Ascending aorta (tissue), 2 donors: ENCODE results near the gene CDKL4. TPM values are rescaled to one million over a fixed set of nuclear protein-coding genes. Genes with fewer than 3 reads are reported as not detected.
"Not testable (repeated sequence)": the region's sequence is repeated elsewhere in the genome, so short reads cannot be mapped to it uniquely, and the experiment has no call there.

Source experiments
- DNase-seq, 2 donors: peaks; one replicate each; pipeline ENCODE4 v3.0.0-alpha.2; 2019; ENCODE audit warnings: low spot score in 2 of 2
- H3K27ac ChIP-seq, 2 donors: fragments of 200-600 bp; sonication (generic); one replicate each; pipeline ENCODE4 v1.5.1; 2016 to 2017; ENCODE audit warnings: mild to moderate bottlenecking in 1 of 2
- H3K27me3 ChIP-seq: fragments of 200-600 bp; sonication (generic); one replicate; pipeline ENCODE4 v1.5.1; 2017
- H3K36me3 ChIP-seq, 2 donors: fragments of 200-600 bp; sonication (generic); one replicate each; pipeline ENCODE4 v1.5.1; 2016
- H3K4me1 ChIP-seq, 2 donors: fragments of 200-600 bp; sonication (generic); one replicate each; pipeline ENCODE4 v1.5.1; 2016 to 2017; ENCODE audit warnings: mild to moderate bottlenecking in 1 of 2
- H3K4me3 ChIP-seq, 2 donors: fragments of 200-600 bp; sonication (generic); one replicate each; pipeline ENCODE4 v1.5.1; 2016 to 2017; ENCODE audit warnings: mild to moderate bottlenecking in 1 of 2
- H3K9me3 ChIP-seq, 2 donors: fragments of 200-600 bp; sonication (generic); one replicate each; pipeline ENCODE4 v1.5.1; 2016
- CTCF ChIP-seq, 3 experiments: fragments of 200-600 bp in 2 of 3; fragments of 450-650 bp in 1 of 3; sonication (generic) in 2 of 3; IDR thresholded peaks; one replicate each; pipeline ENCODE4 v1.5.1; 2016 to 2019; ENCODE audit warnings: antibody characterized with exemption in 3 of 3, mild to moderate bottlenecking in 1 of 3, moderate library complexity in 1 of 3
- intact Hi-C: fragments of 100-400 bp; cut with DNase I; formaldehyde crosslinking; loops from one replicate; pipeline ENCODE4 v1.15.1; 2023
- total RNA-seq: library from RNA; depleted of rRNA; stranded (reverse); fragments of >200 nt; gene quantifications from one replicate; pipeline ENCODE4 v1.1.0, GENCODE V29; 2016

CDKL4 gene
- total RNA-seq, 1 donor from 2014 or later: 2.0 TPM

GRCh38 chr2:39215545-39215944, 28.2 kb downstream of the CDKL4 start:
- no peak for DNase-seq
- TF ChIP-seq CTCF (IDR thresholded peaks at IDR 0.05): no peak
- intact Hi-C loops: loop anchor here (5.0 kb wide), 1 partner anchor 33 kb away; no protein-coding TSS in a partner anchor

GRCh38 chr2:39213015-39213414, 30.8 kb downstream of the CDKL4 start:
- no peak for DNase-seq
- H3K9me3 ChIP-seq: no peaks in the 10 kb centered on the region
- TF ChIP-seq CTCF (IDR thresholded peaks at IDR 0.05): no peak

More at GRCh38 chr2:39215545-39215944, 28.2 kb downstream of the CDKL4 start:
- H3K36me3 ChIP-seq: no peaks in the 10 kb centered on the region
- H3K27ac ChIP-seq: no peak overlapping the region
- H3K4me3 ChIP-seq: no peak overlapping the region
- no peaks in the 10 kb centered on the region for H3K9me3 ChIP-seq
- no peaks in the 10 kb centered on the region for H3K4me1 ChIP-seq
- H3K27me3 ChIP-seq: no peaks in the 10 kb centered on the region

GRCh38 chr2:39210846-39211245, 32.9 kb downstream of the CDKL4 start:
- intact Hi-C loops: no loop called here
- no peaks in the 10 kb centered on the region for H3K9me3 ChIP-seq
- no peaks in the 10 kb centered on the region for H3K36me3 ChIP-seq
- H3K27me3 ChIP-seq: no peaks in the 10 kb centered on the region
- no peak overlapping the region for H3K4me3 ChIP-seq
- DNase-seq: no peak
- no peak for TF ChIP-seq CTCF (IDR thresholded peaks at IDR 0.05)
- H3K27ac ChIP-seq: no peak overlapping the region
- H3K4me1 ChIP-seq: no peaks in the 10 kb centered on the region

More at GRCh38 chr2:39213015-39213414, 30.8 kb downstream of the CDKL4 start:
- Histone ChIP-seq H3K36me3 (no peaks in the 10 kb centered on the region), H3K27ac (no peak overlapping the region), H3K4me3 (no peak overlapping the region), H3K27me3 (no peaks in the 10 kb centered on the region), H3K4me1 (no peaks in the 10 kb centered on the region)
- intact Hi-C loops: no loop called here

GRCh38 chr2:39203382-39203781, 40.4 kb downstream of the CDKL4 start:
- Histone ChIP-seq H3K36me3 (no peaks in the 10 kb centered on the region), H3K4me1 (no peaks in the 10 kb centered on the region), H3K4me3 (no peak overlapping the region), H3K27ac (no peak overlapping the region), H3K9me3 (peaks cover 0 to 3% of the 10 kb centered on the region in 2 donors), H3K27me3 (no peaks in the 10 kb centered on the region)
- no peak for DNase-seq
- intact Hi-C loops: no loop called here
- no peak for TF ChIP-seq CTCF (IDR thresholded peaks at IDR 0.05)

GRCh38 chr2:39202639-39203369, 41.0 kb downstream of the CDKL4 start:
- H3K9me3 ChIP-seq: peaks cover 0 to 3% of the 10 kb centered on the region in 2 donors
- intact Hi-C loops: no loop called here
- DNase-seq: no peak

GRCh38 chr2:39197003-39197402, 46.8 kb downstream of the CDKL4 start:
- intact Hi-C loops, H3K4me3 ChIP-seq, H3K27me3 ChIP-seq: not testable (repeated sequence)

More at GRCh38 chr2:39202639-39203369, 41.0 kb downstream of the CDKL4 start:
- Histone ChIP-seq H3K36me3 (no peaks in the 10 kb centered on the region), H3K4me1 (no peaks in the 10 kb centered on the region), H3K27me3 (no peaks in the 10 kb centered on the region), H3K4me3 (no peak overlapping the region), H3K27ac (no peak overlapping the region)
- TF ChIP-seq CTCF (IDR thresholded peaks at IDR 0.05): no peak

More at GRCh38 chr2:39197003-39197402, 46.8 kb downstream of the CDKL4 start:
- not testable (repeated sequence) for H3K4me1 ChIP-seq, H3K36me3 ChIP-seq, DNase-seq, H3K27ac ChIP-seq, H3K9me3 ChIP-seq
